ENCODE results near the gene RBM28.

The RBM28 gene

GRCh38 chr7:128262273-128263028, 81.3 kb downstream of the RBM28 start:
- no peak for DNase-seq (ENCODE audit: low spot score)

DNA sequence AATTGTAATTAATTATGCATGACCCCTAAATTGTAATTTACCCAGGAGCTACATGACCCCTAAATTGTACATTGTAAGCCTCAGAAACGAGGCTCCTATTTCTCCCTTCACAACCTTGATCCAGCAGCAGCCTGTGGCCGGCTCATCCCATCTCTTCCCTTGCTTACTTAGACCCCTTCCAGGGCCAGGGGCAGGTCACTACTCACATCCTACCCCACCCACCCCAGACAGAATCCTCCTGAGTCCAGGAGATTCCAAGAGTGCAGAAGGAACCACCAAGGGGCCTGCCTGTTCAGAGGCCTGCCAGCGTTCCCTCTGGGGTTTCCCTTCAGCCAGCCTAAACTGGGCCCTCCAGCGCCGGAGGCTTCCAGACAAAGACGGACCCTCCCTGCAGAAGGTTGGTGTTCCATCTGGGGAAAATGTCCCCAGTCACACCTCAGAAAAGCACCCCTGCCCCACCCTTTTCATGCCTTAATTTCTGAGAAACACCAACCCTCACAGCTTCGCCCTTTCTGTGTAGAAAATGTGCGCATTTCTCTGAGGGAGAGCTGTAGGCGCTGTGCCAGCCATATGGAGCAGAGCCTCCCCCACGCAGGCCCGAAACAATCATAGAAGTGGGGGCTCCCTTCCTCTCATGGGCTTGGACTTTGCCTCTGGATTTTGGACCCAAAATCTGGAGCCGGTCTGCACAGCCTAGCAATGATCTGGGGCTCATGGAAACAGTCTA, 83.5 kb downstream of the RBM28 start:
- no peak for DNase-seq (ENCODE audit: low spot score)

- no peak for DNase-seq (ENCODE audit: low spot score)
Measured at GRCh38 chr7:128259131-128260061, 84.3 kb downstream of the RBM28 start.

GRCh38 chr7:128257458-128257857, 86.2 kb downstream of the RBM28 start:
- DNase-seq (ENCODE audit: low spot score) = no peak

DNA sequence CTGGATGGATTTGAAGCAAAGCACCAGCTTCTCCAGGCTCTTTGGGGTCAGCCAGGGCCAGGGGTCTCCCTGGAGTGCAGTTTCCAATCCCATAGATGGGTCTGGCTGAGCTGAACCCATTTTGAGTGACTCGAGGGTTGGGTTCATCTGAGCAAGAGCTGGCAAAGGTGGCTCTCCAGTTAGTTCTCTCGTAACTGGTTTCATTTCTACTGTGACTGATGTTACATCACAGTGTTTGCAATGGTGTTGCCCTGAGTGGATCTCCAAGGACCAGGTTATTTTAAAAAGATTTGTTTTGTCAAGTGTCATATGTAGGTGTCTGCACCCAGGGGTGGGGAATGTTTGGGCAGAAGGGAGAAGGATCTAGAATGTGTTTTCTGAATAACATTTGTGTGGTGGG, 88.4 kb downstream of the RBM28 start:
- no peak for DNase-seq (ENCODE audit: low spot score)

DNA sequence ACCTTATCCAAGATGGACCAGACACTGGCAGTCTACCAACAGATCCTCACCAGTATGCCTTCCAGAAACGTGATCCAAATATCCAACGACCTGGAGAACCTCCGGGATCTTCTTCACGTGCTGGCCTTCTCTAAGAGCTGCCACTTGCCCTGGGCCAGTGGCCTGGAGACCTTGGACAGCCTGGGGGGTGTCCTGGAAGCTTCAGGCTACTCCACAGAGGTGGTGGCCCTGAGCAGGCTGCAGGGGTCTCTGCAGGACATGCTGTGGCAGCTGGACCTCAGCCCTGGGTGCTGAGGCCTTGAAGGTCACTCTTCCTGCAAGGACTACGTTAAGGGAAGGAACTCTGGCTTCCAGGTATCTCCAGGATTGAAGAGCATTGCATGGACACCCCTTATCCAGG, 89.2 kb downstream of the RBM28 start:
- no peak for DNase-seq (ENCODE audit: low spot score)

GRCh38 chr7:128253701-128254100, 90.0 kb downstream of the RBM28 start:
- DNase-seq (ENCODE audit: low spot score) = no peak

- DNase-seq (ENCODE audit: low spot score) = no peak
Measured at GRCh38 chr7:128251337-128251736, 92.4 kb downstream of the RBM28 start.
